HCT116 (cell line): ENCODE results near the gene NDUFA9. TPM values are rescaled to one million over a fixed set of nuclear protein-coding genes. Genes with fewer than 3 reads are reported as not detected.

Experiments used
- ATAC-seq: fragments of 200-7000 bp; cut with Tn5 transposase; 2 replicates; pipeline ENCODE4 v1.9.1; 2020; ENCODE audit warnings: mild to moderate bottlenecking, moderate library complexity
- BruUV-seq: library from RNA; stranded (reverse); fragments of 400-500 nt; replicated peaks from 2 replicates; lab custom pipeline; 2021; lab: Mats Ljungman, UMichigan
- CTCF ChIA-PET: fragments of 300-600 bp; sonication (Branson Sonifier 250); formaldehyde crosslinking; loops from one replicate; lab custom pipeline; 2021; ENCODE audit warnings: antibody characterized with exemption; lab: Charles Lee
- POLR2A ChIA-PET: fragments of 300-600, 350-600 bp; sonication (Branson Sonifier 250); formaldehyde crosslinking; loops from one replicate; lab custom pipeline; 2021; ENCODE audit warnings: antibody characterized with exemption; lab: Charles Lee
- RAD21 ChIA-PET, 2 experiments: fragments of 300-600 bp; sonication (Branson Sonifier 250); formaldehyde crosslinking; loops; one replicate each; lab custom pipeline; 2023; ENCODE audit warnings: low total read pairs in 2 of 2; ENCODE audit not compliant: uncharacterized antibody in 2 of 2, unreplicated experiment in 2 of 2, low non-redundant PET in 1 of 2; lab: Charles Lee
- DNase-seq: peaks from one replicate; pipeline ENCODE4 v3.0.0-alpha.2; 2010; ENCODE audit warnings: low read depth, low spot score
- H2AFZ ChIP-seq: fragments of 200-600 bp; shearing (Covaris generic), sonication (generic); 2 replicates; pipeline ENCODE4 v1.6.1; 2017; ENCODE audit warnings: low read depth, mixed run types, mixed read lengths, antibody characterized with exemption, low read length; ENCODE audit not compliant: poor library complexity, severe bottlenecking
- H3K27ac ChIP-seq: 2 replicates; pipeline ENCODE4 v1.5.1; 2012; ENCODE audit warnings: low read depth, low read length
- H3K27me3 ChIP-seq: fragments of 200-600 bp; sonication (generic); 2 replicates; pipeline ENCODE4 v1.6.1; 2016; ENCODE audit warnings: mixed run types, low read length, mixed read lengths; ENCODE audit not compliant: insufficient read depth
- H3K36me3 ChIP-seq, 2 experiments: fragments of 200-500 bp in 1 of 2; fragments of 200-600 bp in 1 of 2; sonication (Bioruptor generic) in 1 of 2; sonication (generic) in 1 of 2; 2 replicates each; pipeline versions ENCODE4 v1.5.1 to v1.6.1; 2014 to 2016; ENCODE audit warnings: low read length in 2 of 2, inconsistent platforms in 1 of 2, mixed read lengths in 1 of 2, mixed run types in 1 of 2; ENCODE audit not compliant: insufficient read depth in 2 of 2, control insufficient read depth in 1 of 2
- H3K4me1 ChIP-seq, 2 experiments: fragments of 200-600 bp in 1 of 2; sonication (generic) in 1 of 2; 2 replicates each; pipeline versions ENCODE4 v1.5.1 to v1.6.1; 2012 to 2017; ENCODE audit warnings: low read length in 2 of 2, inconsistent platforms in 1 of 2, mild to moderate bottlenecking in 1 of 2, mixed read lengths in 1 of 2, mixed run types in 1 of 2, moderate library complexity in 1 of 2; ENCODE audit not compliant: insufficient read depth in 2 of 2, control insufficient read depth in 1 of 2
- H3K4me2 ChIP-seq: fragments of 200-600 bp; sonication (generic); 2 replicates; pipeline ENCODE4 v1.6.1; 2017; ENCODE audit warnings: mixed run types, low read length, mixed read lengths
- H3K4me3 ChIP-seq, 2 experiments: fragments of 200-600 bp in 1 of 2; sonication (generic) in 1 of 2; replicated peaks in 1 of 2; 2 replicates each; pipeline ENCODE4 v1.5.1; 2011 to 2016; ENCODE audit warnings: low read length in 2 of 2, control low read depth in 1 of 2, low read depth in 1 of 2, mild to moderate bottlenecking in 1 of 2, mixed read lengths in 1 of 2, mixed run types in 1 of 2
- H3K79me2 ChIP-seq: fragments of 200-600 bp; sonication (generic); 2 replicates; pipeline ENCODE4 v1.6.1; 2017; ENCODE audit warnings: mild to moderate bottlenecking, mixed run types, low read length, moderate library complexity, mixed read lengths; ENCODE audit not compliant: insufficient read depth
- H3K9ac ChIP-seq: fragments of 200-600 bp; sonication (generic); 2 replicates; pipeline ENCODE4 v1.6.1; 2016; ENCODE audit warnings: low read length, mixed read lengths
- H3K9me2 ChIP-seq: fragments of 200-600 bp; sonication (generic), shearing (Covaris generic); 2 replicates; pipeline ENCODE4 v1.6.1; 2017; ENCODE audit warnings: mixed run types, mild to moderate bottlenecking, moderate library complexity; ENCODE audit not compliant: insufficient read depth
- H3K9me3 ChIP-seq, 2 experiments: fragments of 200-500 bp in 1 of 2; fragments of 200-600 bp in 1 of 2; sonication (Bioruptor generic) in 1 of 2; sonication (generic) in 1 of 2; 2 replicates each; pipeline ENCODE4 v1.6.1; 2014 to 2017; ENCODE audit warnings: low read length in 2 of 2, mixed read lengths in 2 of 2, inconsistent platforms in 1 of 2, low read depth in 1 of 2, mild to moderate bottlenecking in 1 of 2, mixed run types in 1 of 2, moderate library complexity in 1 of 2; ENCODE audit not compliant: control insufficient read depth in 1 of 2, insufficient read depth in 1 of 2
- H4K20me1 ChIP-seq: fragments of 200-600 bp; sonication (generic), shearing (Covaris generic); 2 replicates; pipeline ENCODE4 v1.6.1; 2017; ENCODE audit warnings: mixed run types, mild to moderate bottlenecking, moderate library complexity; ENCODE audit not compliant: insufficient read depth
- ATF3 ChIP-seq: IDR thresholded peaks from 2 replicates; pipeline ENCODE4 v1.6.1; 2012
- CEBPB ChIP-seq: IDR thresholded peaks from 2 replicates; pipeline ENCODE4 v1.6.1; 2012; ENCODE audit warnings: low read depth
- ELF1 ChIP-seq: IDR thresholded peaks from 2 replicates; pipeline ENCODE4 v1.6.1; 2012; ENCODE audit warnings: low read depth, borderline replicate concordance
- FOSL1 ChIP-seq: IDR thresholded peaks from 2 replicates; pipeline ENCODE4 v1.6.1; 2012; ENCODE audit warnings: low read depth
- JUND ChIP-seq: IDR thresholded peaks from 2 replicates; pipeline ENCODE4 v1.6.1; 2012
- POLR2AphosphoS5 ChIP-seq: IDR thresholded peaks from 2 replicates; pipeline ENCODE4 v1.6.1; 2011; ENCODE audit warnings: mild to moderate bottlenecking, low read depth, low read length, moderate library complexity
- RAD21 ChIP-seq: IDR thresholded peaks from 2 replicates; pipeline ENCODE4 v1.6.1; 2012; ENCODE audit warnings: low read depth, mild to moderate bottlenecking
- intact Hi-C: fragments of 100-400 bp; cut with micrococcal nuclease; formaldehyde crosslinking; loops from 2 replicates; pipeline ENCODE4 v1.10.0; 2022
- total RNA-seq: library from RNA; stranded (reverse); gene quantifications from one replicate; pipeline ENCODE4 v1.2.1, GENCODE V29; 2021; ENCODE audit not compliant: unreplicated experiment
- TF ChIP-seq, protein P1 (sequence below), 3 experiments: fragments of 200-600 bp in 1 of 3; sonication (generic) in 1 of 3; IDR thresholded peaks in 2 of 3; conservative IDR thresholded peaks in 1 of 3; 2 replicates each; pipeline ENCODE4 v1.5.1; 2012 to 2017; ENCODE audit warnings: low read depth in 2 of 3, low read length in 2 of 3, antibody characterized with exemption in 1 of 3, borderline replicate concordance in 1 of 3, control low read depth in 1 of 3, mild to moderate bottlenecking in 1 of 3, mixed read lengths in 1 of 3, mixed run types in 1 of 3, moderate library complexity in 1 of 3; ENCODE audit not compliant: insufficient read depth in 1 of 3
- TF ChIP-seq, protein P2 (sequence below): IDR thresholded peaks from 2 replicates; pipeline ENCODE4 v1.6.1; 2011; ENCODE audit warnings: mild to moderate bottlenecking, low read length, moderate library complexity; ENCODE audit not compliant: insufficient replicate concordance; ENCODE audit errors: extremely low read depth
- TF ChIP-seq, protein P3 (sequence below): IDR thresholded peaks from 2 replicates; pipeline ENCODE4 v1.6.1; 2012

NDUFA9 gene
- total RNA-seq, 1 experiment from 2014 or later: 95.4 TPM

GRCh38 chr12:4665236-4665635 is 16.3 kb downstream of the NDUFA9 start:
- peaks cover 46 to 53% of the 10 kb centered on the region in 2 experiments; a peak in 3 of 4 replicates for H3K36me3 ChIP-seq
- no peaks in the 10 kb centered on the region for H4K20me1 ChIP-seq
- no peak overlapping the region for H2AFZ ChIP-seq
- ATAC-seq: no peak
- POLR2A ChIA-PET: no interaction called here
- H3K9me2 ChIP-seq: no peaks in the 10 kb centered on the region
- H3K27me3 ChIP-seq: no peaks in the 10 kb centered on the region
- DNase-seq: no peak
- no peak overlapping the region for H3K4me3 ChIP-seq
- CTCF ChIA-PET: no interaction called here
- no peaks in the 10 kb centered on the region for H3K9me3 ChIP-seq
- no peak overlapping the region for H3K9ac ChIP-seq
- TF ChIP-seq RAD21 (no peak), ATF3 (no peak), JUND (no peak), FOSL1 (no peak), POLR2AphosphoS5 (no peak), ELF1 (no peak), CEBPB (no peak)
- TF ChIP-seq, protein P1, sequence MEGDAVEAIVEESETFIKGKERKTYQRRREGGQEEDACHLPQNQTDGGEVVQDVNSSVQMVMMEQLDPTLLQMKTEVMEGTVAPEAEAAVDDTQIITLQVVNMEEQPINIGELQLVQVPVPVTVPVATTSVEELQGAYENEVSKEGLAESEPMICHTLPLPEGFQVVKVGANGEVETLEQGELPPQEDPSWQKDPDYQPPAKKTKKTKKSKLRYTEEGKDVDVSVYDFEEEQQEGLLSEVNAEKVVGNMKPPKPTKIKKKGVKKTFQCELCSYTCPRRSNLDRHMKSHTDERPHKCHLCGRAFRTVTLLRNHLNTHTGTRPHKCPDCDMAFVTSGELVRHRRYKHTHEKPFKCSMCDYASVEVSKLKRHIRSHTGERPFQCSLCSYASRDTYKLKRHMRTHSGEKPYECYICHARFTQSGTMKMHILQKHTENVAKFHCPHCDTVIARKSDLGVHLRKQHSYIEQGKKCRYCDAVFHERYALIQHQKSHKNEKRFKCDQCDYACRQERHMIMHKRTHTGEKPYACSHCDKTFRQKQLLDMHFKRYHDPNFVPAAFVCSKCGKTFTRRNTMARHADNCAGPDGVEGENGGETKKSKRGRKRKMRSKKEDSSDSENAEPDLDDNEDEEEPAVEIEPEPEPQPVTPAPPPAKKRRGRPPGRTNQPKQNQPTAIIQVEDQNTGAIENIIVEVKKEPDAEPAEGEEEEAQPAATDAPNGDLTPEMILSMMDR (IDR thresholded peaks at IDR 0.05 in 2 of 3, conservative IDR thresholded peaks at IDR 0.05 in 1 of 3; ENCODE audit: borderline replicate concordance in 1 of 3, insufficient read depth in 1 of 3, low read depth in 2 of 3, low read length in 2 of 3): no peak
- TF ChIP-seq, protein P2, sequence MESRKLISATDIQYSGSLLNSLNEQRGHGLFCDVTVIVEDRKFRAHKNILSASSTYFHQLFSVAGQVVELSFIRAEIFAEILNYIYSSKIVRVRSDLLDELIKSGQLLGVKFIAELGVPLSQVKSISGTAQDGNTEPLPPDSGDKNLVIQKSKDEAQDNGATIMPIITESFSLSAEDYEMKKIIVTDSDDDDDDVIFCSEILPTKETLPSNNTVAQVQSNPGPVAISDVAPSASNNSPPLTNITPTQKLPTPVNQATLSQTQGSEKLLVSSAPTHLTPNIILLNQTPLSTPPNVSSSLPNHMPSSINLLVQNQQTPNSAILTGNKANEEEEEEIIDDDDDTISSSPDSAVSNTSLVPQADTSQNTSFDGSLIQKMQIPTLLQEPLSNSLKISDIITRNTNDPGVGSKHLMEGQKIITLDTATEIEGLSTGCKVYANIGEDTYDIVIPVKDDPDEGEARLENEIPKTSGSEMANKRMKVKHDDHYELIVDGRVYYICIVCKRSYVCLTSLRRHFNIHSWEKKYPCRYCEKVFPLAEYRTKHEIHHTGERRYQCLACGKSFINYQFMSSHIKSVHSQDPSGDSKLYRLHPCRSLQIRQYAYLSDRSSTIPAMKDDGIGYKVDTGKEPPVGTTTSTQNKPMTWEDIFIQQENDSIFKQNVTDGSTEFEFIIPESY: no peak
- TF ChIP-seq, protein P3, sequence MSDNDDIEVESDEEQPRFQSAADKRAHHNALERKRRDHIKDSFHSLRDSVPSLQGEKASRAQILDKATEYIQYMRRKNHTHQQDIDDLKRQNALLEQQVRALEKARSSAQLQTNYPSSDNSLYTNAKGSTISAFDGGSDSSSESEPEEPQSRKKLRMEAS: no peak
- RAD21 ChIA-PET: no interaction called here
- no peak overlapping the region for H3K4me2 ChIP-seq
- no peak overlapping the region for H3K27ac ChIP-seq
- intact Hi-C loops: no loop called here
- no peaks in the 10 kb centered on the region for H3K4me1 ChIP-seq
- BruUV-seq: no TSS peak
- H3K79me2 ChIP-seq: no peaks in the 10 kb centered on the region
